HepG2 (cell line): Measurements from ENCODE around the gene AGAP3. TPM values are rescaled to one million over a fixed set of nuclear protein-coding genes. Genes with fewer than 3 reads are reported as not detected.

Experiments
- AHR ChIP-seq: IDR thresholded peaks from 2 replicates; pipeline ENCODE4 v1.6.1; 2018; ENCODE audit warnings: missing genetic modification reagents, missing compliant biosample characterization
- ATAD3A ChIP-seq: sonication (generic); formaldehyde crosslinking; IDR thresholded peaks from 2 replicates; pipeline ENCODE4 v1.4.0; 2020; ENCODE audit warnings: missing genetic modification reagents
- ETV5 ChIP-seq: IDR thresholded peaks from 2 replicates; pipeline ENCODE4 v1.6.1; 2018; ENCODE audit warnings: missing biosample characterization, missing genetic modification reagents, inconsistent platforms, borderline replicate concordance
- FOXK2 ChIP-seq: fragments of 450-650 bp; IDR thresholded peaks from 2 replicates; pipeline ENCODE4 v1.6.1; 2016
- RXRB ChIP-seq: IDR thresholded peaks from 2 replicates; pipeline ENCODE4 v1.6.1; 2016; ENCODE audit warnings: borderline replicate concordance, missing genetic modification reagents, missing compliant biosample characterization
- SALL1 ChIP-seq: sonication (generic); formaldehyde crosslinking; IDR thresholded peaks from 2 replicates; pipeline ENCODE4 v1.8.0; 2022; ENCODE audit warnings: mild to moderate bottlenecking, missing genetic modification reagents
- SPEN ChIP-seq: sonication (generic); formaldehyde crosslinking; IDR thresholded peaks from 2 replicates; pipeline ENCODE4 v1.5.1; 2020; ENCODE audit warnings: low read depth, mild to moderate bottlenecking, missing genetic modification reagents
- TAF1 ChIP-seq: sonication (generic); formaldehyde crosslinking; IDR thresholded peaks from 2 replicates; pipeline ENCODE4 v1.4.0; 2020; ENCODE audit warnings: missing genetic modification reagents
- ZNF205 ChIP-seq: IDR thresholded peaks from 2 replicates; pipeline ENCODE4 v1.6.1; 2018; ENCODE audit warnings: missing biosample characterization, missing genetic modification reagents
- ZNF207 ChIP-seq: fragments of 450-650 bp; IDR thresholded peaks from 2 replicates; pipeline ENCODE4 v1.6.1; 2016; ENCODE audit warnings: antibody characterized with exemption, borderline replicate concordance
- ZNF747 ChIP-seq: sonication (generic); formaldehyde crosslinking; IDR thresholded peaks from 2 replicates; pipeline ENCODE4 v1.8.1; 2023; ENCODE audit warnings: missing genetic modification reagents, mild to moderate bottlenecking, borderline replicate concordance
- polyA plus RNA-seq, 8 experiments: library from polyadenylated mRNA; depleted of rRNA in 3 of 8; stranded (reverse) in 7 of 8; unstranded in 1 of 8; fragments of >200 nt; fragmentation: Illumina TruSeq in 4 of 8; extraction: Trizol in 4 of 8; gene quantifications; 2 replicates each; pipeline versions ENCODE4 v1.2.1 to v1.2.3, GENCODE V29; 2011 to 2016; ENCODE audit warnings: low read depth in 4 of 8, missing spikeins in 1 of 8, mixed read lengths in 1 of 8; ENCODE audit not compliant: insufficient read depth in 1 of 8
- total RNA-seq, 5 experiments: library from RNA; depleted of rRNA; stranded (reverse); fragments of >200 nt; fragmentation: Illumina TruSeq; extraction: Trizol; gene quantifications; 2 replicates each; pipeline ENCODE4 v1.2.3, GENCODE V29; 2016; ENCODE audit warnings: low read depth in 1 of 5
- TF ChIP-seq, protein P1 (sequence below): sonication (generic); formaldehyde crosslinking; IDR thresholded peaks from 2 replicates; pipeline ENCODE4 v1.4.0; 2020; ENCODE audit warnings: missing genetic modification reagents
- TF ChIP-seq, protein P2 (sequence below): sonication (generic); formaldehyde crosslinking; IDR thresholded peaks from 2 replicates; pipeline ENCODE4 v1.4.0; 2020; ENCODE audit warnings: mild to moderate bottlenecking, missing genetic modification reagents
- TF ChIP-seq, protein P3 (sequence below): sonication (generic); formaldehyde crosslinking; IDR thresholded peaks from 2 replicates; pipeline ENCODE4 v1.4.0; 2020; ENCODE audit warnings: missing genetic modification reagents
- TF ChIP-seq, protein P4 (sequence below): IDR thresholded peaks from 2 replicates; pipeline ENCODE4 v1.6.1; 2016; ENCODE audit warnings: missing genetic modification reagents, missing compliant biosample characterization
- TF ChIP-seq, protein P5 (sequence below): sonication (generic); formaldehyde crosslinking; IDR thresholded peaks from 2 replicates; pipeline ENCODE4 v1.9.0; 2022; ENCODE audit warnings: missing genetic modification reagents, mild to moderate bottlenecking, borderline replicate concordance

AGAP3 gene
- total and polyA plus RNA-seq, 2 of the 13 experiments (the other 11 are each of a cell fraction or from before 2014, with no cell fraction given): 31.3 to 61.4 TPM

DNA sequence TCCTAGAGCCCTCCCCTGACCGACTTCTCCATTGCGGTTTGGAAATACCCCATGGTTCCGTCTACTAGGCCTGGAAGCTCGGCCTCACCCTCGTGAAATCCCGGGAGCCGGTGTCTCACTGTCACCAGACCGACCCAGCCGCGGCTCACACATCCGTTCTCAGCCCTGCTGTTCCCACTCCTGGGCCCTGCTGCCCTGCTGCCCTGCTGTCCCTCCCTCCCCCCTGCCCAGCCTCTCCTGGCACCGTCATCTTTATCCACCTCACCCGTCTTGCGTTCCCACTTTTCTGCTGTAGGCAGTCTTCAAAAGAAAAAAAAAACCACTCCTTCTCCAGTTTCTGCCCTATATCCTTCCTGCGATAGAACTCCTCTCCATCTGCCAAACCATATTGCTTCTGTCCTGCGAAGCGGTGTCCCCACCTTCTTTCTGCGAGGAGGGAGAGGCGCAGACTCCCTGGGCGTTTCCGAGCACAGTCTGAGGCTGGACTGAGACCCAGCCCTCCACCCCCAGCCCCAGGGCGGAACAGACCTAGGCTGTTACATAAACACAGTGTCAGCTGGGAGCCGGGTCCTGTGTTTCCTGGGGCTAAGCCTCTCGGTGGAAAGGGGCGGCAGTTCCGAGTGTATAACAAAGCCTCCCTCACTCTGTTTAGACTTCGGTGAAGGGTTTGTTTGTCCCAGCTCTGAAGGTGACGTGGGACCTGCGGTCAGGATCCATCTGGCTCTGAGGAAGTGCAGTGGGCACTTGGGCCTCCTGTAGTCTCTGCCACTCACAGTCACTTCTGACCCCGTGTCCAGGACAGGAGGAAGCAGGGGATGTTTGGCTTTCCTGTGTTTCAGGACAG is 2.8 kb downstream of the AGAP3 start (continued):
- TF ChIP-seq ETV5: peak; percentile 79
- no peak for TF ChIP-seq ZNF205
- TF ChIP-seq, protein P1, sequence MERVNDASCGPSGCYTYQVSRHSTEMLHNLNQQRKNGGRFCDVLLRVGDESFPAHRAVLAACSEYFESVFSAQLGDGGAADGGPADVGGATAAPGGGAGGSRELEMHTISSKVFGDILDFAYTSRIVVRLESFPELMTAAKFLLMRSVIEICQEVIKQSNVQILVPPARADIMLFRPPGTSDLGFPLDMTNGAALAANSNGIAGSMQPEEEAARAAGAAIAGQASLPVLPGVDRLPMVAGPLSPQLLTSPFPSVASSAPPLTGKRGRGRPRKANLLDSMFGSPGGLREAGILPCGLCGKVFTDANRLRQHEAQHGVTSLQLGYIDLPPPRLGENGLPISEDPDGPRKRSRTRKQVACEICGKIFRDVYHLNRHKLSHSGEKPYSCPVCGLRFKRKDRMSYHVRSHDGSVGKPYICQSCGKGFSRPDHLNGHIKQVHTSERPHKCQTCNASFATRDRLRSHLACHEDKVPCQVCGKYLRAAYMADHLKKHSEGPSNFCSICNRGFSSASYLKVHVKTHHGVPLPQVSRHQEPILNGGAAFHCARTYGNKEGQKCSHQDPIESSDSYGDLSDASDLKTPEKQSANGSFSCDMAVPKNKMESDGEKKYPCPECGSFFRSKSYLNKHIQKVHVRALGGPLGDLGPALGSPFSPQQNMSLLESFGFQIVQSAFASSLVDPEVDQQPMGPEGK: peak; percentile 81
- TF ChIP-seq SPEN (CRISPR knock-in tag): no peak
- TF ChIP-seq ZNF747 (CRISPR knock-in tag): no peak
- TF ChIP-seq, protein P2, sequence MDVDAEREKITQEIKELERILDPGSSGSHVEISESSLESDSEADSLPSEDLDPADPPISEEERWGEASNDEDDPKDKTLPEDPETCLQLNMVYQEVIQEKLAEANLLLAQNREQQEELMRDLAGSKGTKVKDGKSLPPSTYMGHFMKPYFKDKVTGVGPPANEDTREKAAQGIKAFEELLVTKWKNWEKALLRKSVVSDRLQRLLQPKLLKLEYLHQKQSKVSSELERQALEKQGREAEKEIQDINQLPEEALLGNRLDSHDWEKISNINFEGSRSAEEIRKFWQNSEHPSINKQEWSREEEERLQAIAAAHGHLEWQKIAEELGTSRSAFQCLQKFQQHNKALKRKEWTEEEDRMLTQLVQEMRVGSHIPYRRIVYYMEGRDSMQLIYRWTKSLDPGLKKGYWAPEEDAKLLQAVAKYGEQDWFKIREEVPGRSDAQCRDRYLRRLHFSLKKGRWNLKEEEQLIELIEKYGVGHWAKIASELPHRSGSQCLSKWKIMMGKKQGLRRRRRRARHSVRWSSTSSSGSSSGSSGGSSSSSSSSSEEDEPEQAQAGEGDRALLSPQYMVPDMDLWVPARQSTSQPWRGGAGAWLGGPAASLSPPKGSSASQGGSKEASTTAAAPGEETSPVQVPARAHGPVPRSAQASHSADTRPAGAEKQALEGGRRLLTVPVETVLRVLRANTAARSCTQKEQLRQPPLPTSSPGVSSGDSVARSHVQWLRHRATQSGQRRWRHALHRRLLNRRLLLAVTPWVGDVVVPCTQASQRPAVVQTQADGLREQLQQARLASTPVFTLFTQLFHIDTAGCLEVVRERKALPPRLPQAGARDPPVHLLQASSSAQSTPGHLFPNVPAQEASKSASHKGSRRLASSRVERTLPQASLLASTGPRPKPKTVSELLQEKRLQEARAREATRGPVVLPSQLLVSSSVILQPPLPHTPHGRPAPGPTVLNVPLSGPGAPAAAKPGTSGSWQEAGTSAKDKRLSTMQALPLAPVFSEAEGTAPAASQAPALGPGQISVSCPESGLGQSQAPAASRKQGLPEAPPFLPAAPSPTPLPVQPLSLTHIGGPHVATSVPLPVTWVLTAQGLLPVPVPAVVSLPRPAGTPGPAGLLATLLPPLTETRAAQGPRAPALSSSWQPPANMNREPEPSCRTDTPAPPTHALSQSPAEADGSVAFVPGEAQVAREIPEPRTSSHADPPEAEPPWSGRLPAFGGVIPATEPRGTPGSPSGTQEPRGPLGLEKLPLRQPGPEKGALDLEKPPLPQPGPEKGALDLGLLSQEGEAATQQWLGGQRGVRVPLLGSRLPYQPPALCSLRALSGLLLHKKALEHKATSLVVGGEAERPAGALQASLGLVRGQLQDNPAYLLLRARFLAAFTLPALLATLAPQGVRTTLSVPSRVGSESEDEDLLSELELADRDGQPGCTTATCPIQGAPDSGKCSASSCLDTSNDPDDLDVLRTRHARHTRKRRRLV (CRISPR knock-in tag): no peak
- no peak for TF ChIP-seq AHR (CRISPR knock-in tag)
- TF ChIP-seq, protein P3, sequence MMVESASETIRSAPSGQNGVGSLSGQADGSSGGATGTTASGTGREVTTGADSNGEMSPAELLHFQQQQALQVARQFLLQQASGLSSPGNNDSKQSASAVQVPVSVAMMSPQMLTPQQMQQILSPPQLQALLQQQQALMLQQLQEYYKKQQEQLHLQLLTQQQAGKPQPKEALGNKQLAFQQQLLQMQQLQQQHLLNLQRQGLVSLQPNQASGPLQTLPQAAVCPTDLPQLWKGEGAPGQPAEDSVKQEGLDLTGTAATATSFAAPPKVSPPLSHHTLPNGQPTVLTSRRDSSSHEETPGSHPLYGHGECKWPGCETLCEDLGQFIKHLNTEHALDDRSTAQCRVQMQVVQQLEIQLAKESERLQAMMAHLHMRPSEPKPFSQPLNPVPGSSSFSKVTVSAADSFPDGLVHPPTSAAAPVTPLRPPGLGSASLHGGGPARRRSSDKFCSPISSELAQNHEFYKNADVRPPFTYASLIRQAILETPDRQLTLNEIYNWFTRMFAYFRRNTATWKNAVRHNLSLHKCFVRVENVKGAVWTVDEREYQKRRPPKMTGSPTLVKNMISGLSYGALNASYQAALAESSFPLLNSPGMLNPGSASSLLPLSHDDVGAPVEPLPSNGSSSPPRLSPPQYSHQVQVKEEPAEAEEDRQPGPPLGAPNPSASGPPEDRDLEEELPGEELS (CRISPR knock-in tag): peak; percentile 53; the same call in 1 of the 2 replicates
- TF ChIP-seq, protein P4, sequence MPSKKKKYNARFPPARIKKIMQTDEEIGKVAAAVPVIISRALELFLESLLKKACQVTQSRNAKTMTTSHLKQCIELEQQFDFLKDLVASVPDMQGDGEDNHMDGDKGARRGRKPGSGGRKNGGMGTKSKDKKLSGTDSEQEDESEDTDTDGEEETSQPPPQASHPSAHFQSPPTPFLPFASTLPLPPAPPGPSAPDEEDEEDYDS (CRISPR knock-in tag): peak; percentile 11; the same call in 1 of the 2 replicates
- TF ChIP-seq, protein P5, sequence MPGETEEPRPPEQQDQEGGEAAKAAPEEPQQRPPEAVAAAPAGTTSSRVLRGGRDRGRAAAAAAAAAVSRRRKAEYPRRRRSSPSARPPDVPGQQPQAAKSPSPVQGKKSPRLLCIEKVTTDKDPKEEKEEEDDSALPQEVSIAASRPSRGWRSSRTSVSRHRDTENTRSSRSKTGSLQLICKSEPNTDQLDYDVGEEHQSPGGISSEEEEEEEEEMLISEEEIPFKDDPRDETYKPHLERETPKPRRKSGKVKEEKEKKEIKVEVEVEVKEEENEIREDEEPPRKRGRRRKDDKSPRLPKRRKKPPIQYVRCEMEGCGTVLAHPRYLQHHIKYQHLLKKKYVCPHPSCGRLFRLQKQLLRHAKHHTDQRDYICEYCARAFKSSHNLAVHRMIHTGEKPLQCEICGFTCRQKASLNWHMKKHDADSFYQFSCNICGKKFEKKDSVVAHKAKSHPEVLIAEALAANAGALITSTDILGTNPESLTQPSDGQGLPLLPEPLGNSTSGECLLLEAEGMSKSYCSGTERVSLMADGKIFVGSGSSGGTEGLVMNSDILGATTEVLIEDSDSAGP (CRISPR knock-in tag): peak; percentile 62; the same call in 1 of the 2 replicates
- peak; percentile 35; the same call in 1 of the 2 replicates for TF ChIP-seq RXRB (CRISPR knock-in tag)
- no peak for TF ChIP-seq ZNF207
- peak; percentile 26; the same call in 1 of the 2 replicates for TF ChIP-seq SALL1
- TF ChIP-seq FOXK2: no peak
- no peak for TF ChIP-seq ATAD3A (CRISPR knock-in tag)
- peak; percentile 38; the same call in 1 of the 2 replicates for TF ChIP-seq TAF1
